ENCODE measurements around the gene LRTM2.

DNA sequence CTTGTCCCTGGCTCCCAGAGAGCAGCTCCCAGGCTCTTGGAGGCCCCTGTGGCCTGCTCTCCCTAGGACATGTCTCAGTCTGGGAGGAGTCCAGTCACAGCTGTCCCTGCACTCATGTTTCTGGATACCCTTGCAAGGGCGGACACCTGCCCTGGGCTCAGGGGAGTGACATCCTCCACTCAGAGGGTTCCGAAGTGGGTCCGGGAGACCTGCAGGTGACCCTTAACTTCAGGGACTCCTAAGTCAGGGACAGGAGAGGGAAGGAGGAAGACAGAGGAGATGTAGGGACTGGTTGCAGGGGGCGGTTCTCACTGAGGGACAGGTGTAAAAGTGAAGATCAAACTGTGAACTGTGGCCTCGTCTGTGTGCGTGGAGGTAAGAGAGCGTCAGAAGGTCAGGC lies 60.5 kb downstream of the LRTM2 start:
- TF ChIP-seq, protein P1, sequence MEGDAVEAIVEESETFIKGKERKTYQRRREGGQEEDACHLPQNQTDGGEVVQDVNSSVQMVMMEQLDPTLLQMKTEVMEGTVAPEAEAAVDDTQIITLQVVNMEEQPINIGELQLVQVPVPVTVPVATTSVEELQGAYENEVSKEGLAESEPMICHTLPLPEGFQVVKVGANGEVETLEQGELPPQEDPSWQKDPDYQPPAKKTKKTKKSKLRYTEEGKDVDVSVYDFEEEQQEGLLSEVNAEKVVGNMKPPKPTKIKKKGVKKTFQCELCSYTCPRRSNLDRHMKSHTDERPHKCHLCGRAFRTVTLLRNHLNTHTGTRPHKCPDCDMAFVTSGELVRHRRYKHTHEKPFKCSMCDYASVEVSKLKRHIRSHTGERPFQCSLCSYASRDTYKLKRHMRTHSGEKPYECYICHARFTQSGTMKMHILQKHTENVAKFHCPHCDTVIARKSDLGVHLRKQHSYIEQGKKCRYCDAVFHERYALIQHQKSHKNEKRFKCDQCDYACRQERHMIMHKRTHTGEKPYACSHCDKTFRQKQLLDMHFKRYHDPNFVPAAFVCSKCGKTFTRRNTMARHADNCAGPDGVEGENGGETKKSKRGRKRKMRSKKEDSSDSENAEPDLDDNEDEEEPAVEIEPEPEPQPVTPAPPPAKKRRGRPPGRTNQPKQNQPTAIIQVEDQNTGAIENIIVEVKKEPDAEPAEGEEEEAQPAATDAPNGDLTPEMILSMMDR (conservative IDR thresholded peaks at IDR 0.05 in 1 of 2, IDR thresholded peaks at IDR 0.05 in 1 of 2; ENCODE audit: low read depth in 1 of 2, low read length in 2 of 2): no peak
- TF ChIP-seq EZH2 (IDR thresholded peaks at IDR 0.05; ENCODE audit: low read length, missing control alignments): no peak

Measured in fibroblast of lung (primary cell).